HepG2 (cell line): ENCODE data around the gene TRIM22. TPM values are rescaled to one million over a fixed set of nuclear protein-coding genes. Genes with fewer than 3 reads are reported as not detected.

ENCODE experiments used
- ATAC-seq: fragments of 200-7000 bp; cut with Tn5 transposase; 3 replicates; pipeline ENCODE4 v1.9.1; 2020; ENCODE audit warnings: mild to moderate bottlenecking, moderate library complexity
- BruUV-seq: library from RNA; stranded (reverse); fragments of 400-500 nt; replicated peaks from 2 replicates; lab custom pipeline; 2021; lab: Mats Ljungman, UMichigan
- CTCF ChIA-PET: fragments of 300-600 bp; formaldehyde crosslinking; extraction: SDS; loops from one replicate; lab custom pipeline; 2021; ENCODE audit warnings: low total read pairs, inconsistent platforms, low intra/inter-chr PET ratio; lab: Yijun Ruan, JAX
- POLR2A ChIA-PET: fragments of 350-600 bp; sonication (Branson Sonifier 250); formaldehyde crosslinking; loops from one replicate; lab custom pipeline; 2020; ENCODE audit warnings: antibody characterized with exemption, inconsistent platforms; lab: Yijun Ruan, JAX
- DNase-seq: peaks from one replicate; pipeline ENCODE4 v3.0.0-alpha.2; 2015; ENCODE audit warnings: low spot score
- FAIRE-seq: peaks from 3 replicates; lab custom pipeline; 2011; peaks lifted over from hg19 to GRCh38; lab: Jason Lieb, UNC
- H2AFZ ChIP-seq: one replicate; pipeline ENCODE4 v1.6.1; 2011; ENCODE audit warnings: low read length, inconsistent platforms
- H3K27ac ChIP-seq: fragments of 300-600 bp; 3 replicates; pipeline ENCODE4 v1.8.0; 2011; ENCODE audit warnings: mixed run types, mild to moderate bottlenecking, mixed read lengths, low read length, inconsistent platforms; ENCODE audit not compliant: insufficient read depth; ENCODE audit errors: extremely low read length
- H3K27me3 ChIP-seq, 2 experiments: fragments of 200-600 bp in 1 of 2; 2 replicates in 1 of 2; 3 replicates in 1 of 2; pipeline versions ENCODE4 v1.6.0 to v1.8.0; 2011; ENCODE audit warnings: low read length in 2 of 2, mild to moderate bottlenecking in 2 of 2, moderate library complexity in 2 of 2, inconsistent platforms in 1 of 2; ENCODE audit not compliant: insufficient read depth in 2 of 2, control insufficient read depth in 1 of 2
- H3K36me3 ChIP-seq, 2 experiments: fragments of 200-600 bp in 1 of 2; replicated peaks in 1 of 2; 2 replicates in 1 of 2; 3 replicates in 1 of 2; pipeline versions ENCODE4 v1.5.1 to v1.8.0; 2011; ENCODE audit warnings: low read length in 2 of 2, inconsistent platforms in 1 of 2; ENCODE audit not compliant: insufficient read depth in 2 of 2, control insufficient read depth in 1 of 2
- H3K4me1 ChIP-seq: 2 replicates; pipeline ENCODE4 v1.5.1; 2012; ENCODE audit warnings: low read length, inconsistent platforms; ENCODE audit not compliant: insufficient read depth
- H3K4me2 ChIP-seq: 2 replicates; pipeline ENCODE4 v1.6.0; 2011; ENCODE audit warnings: low read depth, low read length, inconsistent platforms
- H3K4me3 ChIP-seq, 3 experiments: fragments of 200-600 bp in 1 of 3; sonication (generic), shearing (Covaris generic) in 1 of 3; replicated peaks in 1 of 3; 2 replicates each; pipeline ENCODE4 v1.5.1; 2011 to 2016; ENCODE audit warnings: low read length in 3 of 3, inconsistent platforms in 2 of 3, low read depth in 2 of 3, mild to moderate bottlenecking in 2 of 3, control low read depth in 1 of 3, mixed read lengths in 1 of 3; ENCODE audit not compliant: insufficient read depth in 1 of 3
- H3K79me2 ChIP-seq: one replicate; pipeline ENCODE4 v1.6.1; 2011; ENCODE audit warnings: low read length, inconsistent platforms; ENCODE audit not compliant: insufficient read depth
- H3K9ac ChIP-seq: 2 replicates; pipeline ENCODE4 v1.6.0; 2011; ENCODE audit warnings: mild to moderate bottlenecking, low read depth, low read length, inconsistent platforms; ENCODE audit not compliant: insufficient read depth
- H3K9me3 ChIP-seq: 2 replicates; pipeline ENCODE4 v1.5.1; 2012; ENCODE audit warnings: mild to moderate bottlenecking, low read length
- H4K20me1 ChIP-seq: 2 replicates; pipeline ENCODE4 v1.6.0; 2011; ENCODE audit warnings: inconsistent platforms, mild to moderate bottlenecking, low read length, moderate library complexity; ENCODE audit not compliant: insufficient read depth
- ARNTL ChIP-seq: sonication (generic); formaldehyde crosslinking; IDR thresholded peaks from 2 replicates; pipeline ENCODE4 v1.4.0; 2020; ENCODE audit warnings: mild to moderate bottlenecking, missing genetic modification reagents
- HOXD1 ChIP-seq: sonication (generic); formaldehyde crosslinking; IDR thresholded peaks from 2 replicates; pipeline ENCODE4 v1.5.0; 2020; ENCODE audit warnings: missing genetic modification reagents
- KLF13 ChIP-seq: sonication (generic); formaldehyde crosslinking; IDR thresholded peaks from 2 replicates; pipeline ENCODE4 v1.4.0; 2020; ENCODE audit warnings: mild to moderate bottlenecking, missing genetic modification reagents
- PTBP1 ChIP-seq: fragments of 200-400 bp; formaldehyde crosslinking; IDR thresholded peaks from 2 replicates; pipeline ENCODE4 v1.6.1; 2018; ENCODE audit warnings: low read length, low read depth; ENCODE audit not compliant: poor library complexity, severe bottlenecking
- RARA ChIP-seq: IDR thresholded peaks from 2 replicates; pipeline ENCODE4 v1.6.1; 2016; ENCODE audit warnings: missing genetic modification reagents, missing compliant biosample characterization
- SMARCC2 ChIP-seq: fragments of 450-650 bp; IDR thresholded peaks from 2 replicates; pipeline ENCODE4 v1.6.1; 2017; ENCODE audit warnings: antibody characterized with exemption, mild to moderate bottlenecking
- SYNCRIP ChIP-seq: fragments of 200-400 bp; formaldehyde crosslinking; IDR thresholded peaks from 2 replicates; pipeline ENCODE4 v1.6.1; 2018; ENCODE audit warnings: mild to moderate bottlenecking, low read depth, low read length; ENCODE audit not compliant: insufficient read depth
- TCF7L2 ChIP-seq: IDR thresholded peaks from 2 replicates; pipeline ENCODE4 v1.6.1; 2011; ENCODE audit warnings: mild to moderate bottlenecking, low read depth, low read length, moderate library complexity
- ZNF142 ChIP-seq: sonication (generic); formaldehyde crosslinking; IDR thresholded peaks from 2 replicates; pipeline ENCODE4 v1.4.0; 2020; ENCODE audit warnings: missing genetic modification reagents
- ZNF33B ChIP-seq: sonication (generic); formaldehyde crosslinking; IDR thresholded peaks from 2 replicates; pipeline ENCODE4 v1.5.1; 2020; ENCODE audit warnings: mild to moderate bottlenecking, missing genetic modification reagents
- ZNF782 ChIP-seq: sonication (generic); formaldehyde crosslinking; IDR thresholded peaks from 2 replicates; pipeline ENCODE4 v1.4.0; 2020; ENCODE audit warnings: missing genetic modification reagents, mild to moderate bottlenecking, borderline replicate concordance
- whole genome bisulfite sequencing: methylation state at CpG from one replicate; pipeline ENCODE4 v1.1.6; 2017; ENCODE audit warnings: low lambda C conversion rate; 5-methylcytosine and 5-hydroxymethylcytosine counted together
- in situ Hi-C: cut with HindIII; loops from 2 replicates; pipeline ENCODE4 v1.10.0; 2017; ENCODE audit warnings: low pct_unique_long_range_greater_than_20kb; ENCODE audit not compliant: extremely low pct_ligation_motif_present
- intact Hi-C: fragments of 100-400 bp; cut with micrococcal nuclease; formaldehyde crosslinking; loops from one replicate; pipeline ENCODE4 v1.10.0; 2022; ENCODE audit not compliant: unreplicated experiment
- polyA plus RNA-seq, 8 experiments: library from polyadenylated mRNA; depleted of rRNA in 3 of 8; stranded (reverse) in 7 of 8; unstranded in 1 of 8; fragments of >200 nt; fragmentation: Illumina TruSeq in 4 of 8; extraction: Trizol in 4 of 8; gene quantifications; 2 replicates each; pipeline versions ENCODE4 v1.2.1 to v1.2.3, GENCODE V29; 2011 to 2016; ENCODE audit warnings: low read depth in 4 of 8, missing spikeins in 1 of 8, mixed read lengths in 1 of 8; ENCODE audit not compliant: insufficient read depth in 1 of 8
- total RNA-seq, 5 experiments: library from RNA; depleted of rRNA; stranded (reverse); fragments of >200 nt; fragmentation: Illumina TruSeq; extraction: Trizol; gene quantifications; 2 replicates each; pipeline ENCODE4 v1.2.3, GENCODE V29; 2016; ENCODE audit warnings: low read depth in 1 of 5
- TF ChIP-seq, protein P1 (sequence below): sonication (generic); formaldehyde crosslinking; IDR thresholded peaks from 2 replicates; pipeline ENCODE4 v1.8.1; 2023; ENCODE audit warnings: mild to moderate bottlenecking, moderate library complexity, missing genetic modification reagents

The TRIM22 gene
- total and polyA plus RNA-seq, 2 of the 13 experiments (the other 11 are each of a cell fraction or from before 2014, with no cell fraction given), result 2.4 to 3.2 TPM

- H3K9ac ChIP-seq, result no peak overlapping the region
- H3K4me1 ChIP-seq, result no peaks in the 10 kb centered on the region
- no peak overlapping the region for H3K4me2 ChIP-seq
- no peak for FAIRE-seq
- CTCF ChIA-PET, result no interaction called here
- H3K9me3 ChIP-seq, result no peaks in the 10 kb centered on the region
- 18% methylated on average over 6 of the region's 6 CpGs for WGBS
- DNase-seq, result no peak
- no peak for ATAC-seq
- no peak overlapping the region for H2AFZ ChIP-seq
- H3K4me3 ChIP-seq, result no peak overlapping the region
- intact Hi-C loops, result no loop called here
- H3K27me3 ChIP-seq, result no peaks in the 10 kb centered on the region
- H3K36me3 ChIP-seq, result no peaks in the 10 kb centered on the region
- TF ChIP-seq HOXD1 (CRISPR knock-in tag), result no peak
- no peak for TF ChIP-seq SYNCRIP
- TF ChIP-seq KLF13 (CRISPR knock-in tag), result no peak
- no peak for TF ChIP-seq RARA (CRISPR knock-in tag)
- TF ChIP-seq ZNF782 (CRISPR knock-in tag), result no peak
- no TSS peak for BruUV-seq
- H3K79me2 ChIP-seq, result no peaks in the 10 kb centered on the region
- no peaks in the 10 kb centered on the region for H4K20me1 ChIP-seq
- POLR2A ChIA-PET, result no interaction called here
- no peak overlapping the region for H3K27ac ChIP-seq
- in situ Hi-C loops, result no loop called here
Measured at GRCh38 chr11:5737670-5738392, 48.2 kb downstream of the TRIM22 start.

- DNase-seq, result no peak
- ChIA-PET CTCF (no interaction called here), POLR2A (no interaction called here)
- H3K4me1 ChIP-seq, result no peaks in the 10 kb centered on the region
- no peak overlapping the region for H3K4me2 ChIP-seq
- H4K20me1 ChIP-seq, result no peaks in the 10 kb centered on the region
- no peak overlapping the region for H2AFZ ChIP-seq
- no peak overlapping the region for H3K4me3 ChIP-seq
- in situ Hi-C loops, result no loop called here
- H3K9me3 ChIP-seq, result no peaks in the 10 kb centered on the region
- no peaks in the 10 kb centered on the region for H3K79me2 ChIP-seq
- no peak overlapping the region for H3K27ac ChIP-seq
- H3K9ac ChIP-seq, result no peak overlapping the region
- intact Hi-C loops, result no loop called here
- no peak for ATAC-seq
- no TSS peak for BruUV-seq
- no peaks in the 10 kb centered on the region for H3K27me3 ChIP-seq
- WGBS, result 0% methylated on average over 1 of the region's 1 CpG
- no peaks in the 10 kb centered on the region for H3K36me3 ChIP-seq
- no peak for FAIRE-seq
- TF ChIP-seq PTBP1 (no peak), TCF7L2 (no peak), SMARCC2 (no peak), ZNF33B (CRISPR knock-in tag) (no peak), ZNF142 (no peak), ARNTL (no peak)
- TF ChIP-seq, protein P1, sequence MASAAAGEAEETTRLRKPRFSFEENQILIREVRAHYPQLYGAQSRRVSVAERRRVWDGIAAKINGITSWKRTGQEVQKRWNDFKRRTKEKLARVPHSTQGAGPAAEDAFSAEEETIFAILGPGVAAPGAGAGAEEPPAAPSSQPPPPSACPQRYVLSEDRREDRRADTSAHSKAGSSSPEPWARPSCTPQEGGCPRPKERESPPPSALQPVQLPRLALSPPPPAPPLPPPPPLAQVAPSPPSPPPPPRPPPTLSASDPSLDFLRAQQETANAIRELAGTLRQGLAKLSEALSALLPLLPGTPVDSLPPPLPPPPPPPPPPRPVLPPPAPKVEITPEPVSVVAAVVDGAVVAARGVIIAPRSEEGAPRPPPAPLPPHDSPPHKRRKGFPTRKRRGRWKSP (CRISPR knock-in tag), result no peak
Measured at GRCh38 chr11:5738431-5738830, 48.8 kb downstream of the TRIM22 start.
